ENCODE measurements around the gene GNGT1. TPM values are rescaled to one million over a fixed set of nuclear protein-coding genes. Genes with fewer than 3 reads are reported as not detected.

GNGT1 gene
- total RNA-seq (not detected), polyA plus RNA-seq (ENCODE audit: insufficient read length in 2 of 2) (not detected)
- long read RNA-seq, donor 1 = 0 reads
- long read RNA-seq, donor 2 = 0 reads
- long read RNA-seq, donor 3 = 0 reads
- long read RNA-seq, donor 4 = 0 reads

DNA sequence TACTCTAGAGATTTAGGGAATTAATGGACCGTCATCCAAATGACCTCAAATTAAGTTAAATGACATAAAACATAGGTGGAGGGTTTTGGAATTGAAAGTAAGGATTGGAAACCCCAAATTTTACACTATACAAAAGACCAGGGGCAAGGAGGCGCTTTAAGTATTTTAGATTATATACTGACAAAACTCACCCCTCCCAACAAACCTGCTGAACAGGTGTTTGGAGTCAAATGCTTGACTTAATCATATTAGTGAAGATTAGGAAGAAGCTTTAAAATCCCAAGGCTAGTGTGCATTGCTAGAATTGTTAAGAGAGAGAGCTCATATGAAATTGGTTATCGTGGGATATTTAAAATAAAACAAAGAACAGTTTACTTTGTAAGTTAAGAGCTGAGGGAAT is at the start of gene GNGT1:
TSS of gene GNGT1 (plus strand) at position 301 of the 400 bp plus-strand sequence. CDS start 180 bp downstream, outside the sequence.
- no peaks in the 10 kb centered on the region for H3K9me3 ChIP-seq (ENCODE audit: control insufficient read depth, insufficient read depth, low read length)
- no CpG with 5 or more reads among the region's 3 CpGs for WGBS (ENCODE audit: insufficient coverage)
- no peak within 1 kb of the TSS for H3K27ac ChIP-seq (ENCODE audit: low read depth, low read length)
- no peaks in the 10 kb centered on the region for H3K4me1 ChIP-seq (ENCODE audit: control insufficient read depth, insufficient read depth, low read length)
- H3K27me3 ChIP-seq (ENCODE audit: control insufficient read depth, insufficient read depth, low read length) = no peaks in the 10 kb centered on the region
- no peak for DNase-seq (ENCODE audit: low read depth in 4 of 6, low spot score in 6 of 6)
- no peaks in the 10 kb centered on the region for H3K36me3 ChIP-seq (ENCODE audit: control insufficient read depth, insufficient read depth, low read length)
- no peak within 1 kb of the TSS for H3K4me3 ChIP-seq (ENCODE audit: low read depth, low read length)

GRCh38 chr7:93858857-93859256 is 47.5 kb upstream of the GNGT1 start:
- Histone ChIP-seq H3K4me3 (ENCODE audit: low read depth, low read length) (no peak overlapping the region), H3K27me3 (ENCODE audit: control insufficient read depth, insufficient read depth, low read length) (no peaks in the 10 kb centered on the region), H3K4me1 (ENCODE audit: control insufficient read depth, insufficient read depth, low read length) (no peaks in the 10 kb centered on the region), H3K27ac (ENCODE audit: low read depth, low read length) (no peak overlapping the region), H3K9me3 (ENCODE audit: control insufficient read depth, insufficient read depth, low read length) (no peaks in the 10 kb centered on the region), H3K36me3 (ENCODE audit: control insufficient read depth, insufficient read depth, low read length) (no peaks in the 10 kb centered on the region)
- no peak for DNase-seq (ENCODE audit: low read depth in 4 of 6, low spot score in 6 of 6)
- WGBS (ENCODE audit: insufficient coverage) = no CpG with 5 or more reads among the region's 2 CpGs

DNA sequence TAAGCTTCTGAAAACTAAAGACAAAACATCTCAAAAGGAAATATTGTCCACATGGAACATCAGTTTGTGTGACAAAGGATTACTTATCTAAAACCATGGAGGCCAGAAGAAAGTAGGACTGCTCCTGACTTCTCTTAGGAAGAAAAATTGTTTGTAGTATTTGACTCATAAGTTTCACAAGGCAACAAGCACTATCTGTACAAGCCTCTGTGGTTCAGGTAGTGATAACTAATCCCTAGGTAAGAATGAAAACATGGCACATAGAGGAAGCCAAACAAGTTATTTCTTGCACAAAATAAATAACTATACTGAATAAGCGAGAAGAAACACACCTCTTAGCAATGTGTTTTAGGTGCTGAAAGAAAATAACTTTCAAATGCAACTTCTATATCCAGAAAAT is 46.1 kb upstream of the GNGT1 start:
- Histone ChIP-seq H3K27ac (ENCODE audit: low read depth, low read length) (no peak overlapping the region), H3K9me3 (ENCODE audit: control insufficient read depth, insufficient read depth, low read length) (no peaks in the 10 kb centered on the region), H3K27me3 (ENCODE audit: control insufficient read depth, insufficient read depth, low read length) (no peaks in the 10 kb centered on the region), H3K4me1 (ENCODE audit: control insufficient read depth, insufficient read depth, low read length) (no peaks in the 10 kb centered on the region), H3K4me3 (ENCODE audit: low read depth, low read length) (no peak overlapping the region), H3K36me3 (ENCODE audit: control insufficient read depth, insufficient read depth, low read length) (no peaks in the 10 kb centered on the region)
- no peak for DNase-seq (ENCODE audit: low read depth in 4 of 6, low spot score in 6 of 6)
- no CpG with 5 or more reads among the region's 1 CpG for WGBS (ENCODE audit: insufficient coverage)

- no peak overlapping the region for H3K27ac ChIP-seq (ENCODE audit: low read depth, low read length)
- no peaks in the 10 kb centered on the region for H3K4me1 ChIP-seq (ENCODE audit: control insufficient read depth, insufficient read depth, low read length)
- H3K4me3 ChIP-seq (ENCODE audit: low read depth, low read length) = no peak overlapping the region
- H3K27me3 ChIP-seq (ENCODE audit: control insufficient read depth, insufficient read depth, low read length) = no peaks in the 10 kb centered on the region
- H3K9me3 ChIP-seq (ENCODE audit: control insufficient read depth, insufficient read depth, low read length) = no peaks in the 10 kb centered on the region
- DNase-seq (ENCODE audit: low read depth in 4 of 6, low spot score in 6 of 6) = no peak
- H3K36me3 ChIP-seq (ENCODE audit: control insufficient read depth, insufficient read depth, low read length) = no peaks in the 10 kb centered on the region
- WGBS (ENCODE audit: insufficient coverage) = 82% methylated on average over 3 of the region's 4 CpGs
Measured at GRCh38 chr7:93861325-93861949, 44.9 kb upstream of the GNGT1 start.

DNA sequence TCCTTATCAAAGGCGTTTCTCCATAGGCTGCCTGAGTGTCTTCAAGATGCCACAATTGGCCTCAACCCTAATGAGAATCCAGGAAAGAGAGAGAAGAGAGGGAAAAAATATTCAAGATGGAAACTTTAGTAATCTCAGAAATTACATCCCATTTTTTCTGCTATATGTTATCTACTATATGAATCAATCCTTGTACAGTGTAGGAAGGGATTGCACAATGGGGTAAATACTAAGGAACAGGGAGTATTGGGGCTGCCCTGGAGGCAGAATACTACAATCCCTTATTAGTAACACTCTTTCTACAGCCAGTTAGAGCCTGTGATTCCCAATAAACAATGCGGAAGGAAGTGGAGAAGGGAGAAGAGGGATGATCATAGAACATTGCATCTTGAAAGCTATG is 43.7 kb upstream of the GNGT1 start:
- H3K27me3 ChIP-seq (ENCODE audit: control insufficient read depth, insufficient read depth, low read length) = no peaks in the 10 kb centered on the region
- H3K9me3 ChIP-seq (ENCODE audit: control insufficient read depth, insufficient read depth, low read length) = no peaks in the 10 kb centered on the region
- H3K4me3 ChIP-seq (ENCODE audit: low read depth, low read length) = no peak overlapping the region
- no peak overlapping the region for H3K27ac ChIP-seq (ENCODE audit: low read depth, low read length)
- H3K4me1 ChIP-seq (ENCODE audit: control insufficient read depth, insufficient read depth, low read length) = no peaks in the 10 kb centered on the region
- H3K36me3 ChIP-seq (ENCODE audit: control insufficient read depth, insufficient read depth, low read length) = no peaks in the 10 kb centered on the region
- DNase-seq (ENCODE audit: low read depth in 4 of 6, low spot score in 6 of 6) = no peak
- WGBS (ENCODE audit: insufficient coverage) = no CpG with 5 or more reads among the region's 2 CpGs

- Histone ChIP-seq H3K27me3 (ENCODE audit: control insufficient read depth, insufficient read depth, low read length) (no peaks in the 10 kb centered on the region), H3K4me3 (ENCODE audit: low read depth, low read length) (no peak overlapping the region), H3K4me1 (ENCODE audit: control insufficient read depth, insufficient read depth, low read length) (no peaks in the 10 kb centered on the region), H3K9me3 (ENCODE audit: control insufficient read depth, insufficient read depth, low read length) (no peaks in the 10 kb centered on the region), H3K27ac (ENCODE audit: low read depth, low read length) (no peak overlapping the region), H3K36me3 (ENCODE audit: control insufficient read depth, insufficient read depth, low read length) (no peaks in the 10 kb centered on the region)
- no CpG with 5 or more reads among the region's 3 CpGs for WGBS (ENCODE audit: insufficient coverage)
- no peak for DNase-seq (ENCODE audit: low read depth in 4 of 6, low spot score in 6 of 6)
Measured at GRCh38 chr7:93866886-93867285, 39.5 kb upstream of the GNGT1 start.

DNA sequence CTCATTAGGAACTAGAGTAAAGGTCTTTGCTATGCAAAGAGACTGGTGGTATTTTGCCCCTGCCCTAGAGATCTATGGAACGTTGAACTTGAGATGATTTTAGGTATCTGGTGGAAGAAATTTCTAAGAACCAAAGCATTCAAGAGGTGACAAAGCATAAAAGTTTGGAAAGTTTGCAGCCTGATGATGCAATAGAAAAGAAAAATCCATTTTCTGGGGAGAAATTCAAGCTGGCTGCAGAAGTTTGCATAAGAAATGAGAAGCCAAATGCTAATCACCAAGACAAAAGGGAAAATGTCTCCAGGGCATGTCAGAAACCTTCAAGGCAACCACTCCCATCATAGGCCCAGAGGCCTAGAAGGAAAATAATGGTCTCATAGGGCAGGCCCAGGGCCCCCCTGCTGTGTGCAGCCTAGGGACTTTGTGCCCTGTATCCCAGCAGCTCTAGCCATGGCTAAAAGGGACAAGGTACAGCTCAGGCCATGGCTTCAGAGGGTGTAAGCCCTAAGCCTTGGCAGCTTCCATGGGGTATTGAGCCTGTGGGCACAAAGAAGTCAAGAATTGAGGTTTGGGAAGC is 32.3 kb upstream of the GNGT1 start:
- DNase-seq (ENCODE audit: low read depth in 4 of 6, low spot score in 6 of 6) = no peak
- Histone ChIP-seq H3K27ac (ENCODE audit: low read depth, low read length) (no peak overlapping the region), H3K9me3 (ENCODE audit: control insufficient read depth, insufficient read depth, low read length) (no peaks in the 10 kb centered on the region), H3K27me3 (ENCODE audit: control insufficient read depth, insufficient read depth, low read length) (no peaks in the 10 kb centered on the region), H3K4me3 (ENCODE audit: low read depth, low read length) (no peak overlapping the region), H3K4me1 (ENCODE audit: control insufficient read depth, insufficient read depth, low read length) (no peaks in the 10 kb centered on the region), H3K36me3 (ENCODE audit: control insufficient read depth, insufficient read depth, low read length) (no peaks in the 10 kb centered on the region)
- no CpG with 5 or more reads among the region's 1 CpG for WGBS (ENCODE audit: insufficient coverage)

DNA sequence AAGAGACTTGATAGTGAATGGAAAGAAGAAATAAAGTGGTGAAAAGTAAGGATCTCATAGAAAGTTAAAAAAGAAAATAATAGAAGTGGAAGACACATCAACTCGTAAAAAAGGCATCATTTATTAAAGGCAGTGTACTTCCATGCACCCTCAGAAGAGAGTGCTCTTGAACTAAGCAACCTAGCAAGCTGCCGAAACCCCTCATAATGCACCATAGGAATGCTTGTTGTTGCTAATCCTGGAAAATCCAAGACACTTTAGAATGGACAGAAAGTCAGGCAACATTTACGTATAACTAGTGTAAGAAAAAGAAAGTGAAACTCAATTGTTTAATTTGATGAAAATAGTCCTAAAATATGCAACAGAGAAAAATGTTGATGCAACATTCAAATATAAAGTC is 28.6 kb upstream of the GNGT1 start:
- Histone ChIP-seq H3K4me1 (ENCODE audit: control insufficient read depth, insufficient read depth, low read length) (no peaks in the 10 kb centered on the region), H3K9me3 (ENCODE audit: control insufficient read depth, insufficient read depth, low read length) (no peaks in the 10 kb centered on the region), H3K27me3 (ENCODE audit: control insufficient read depth, insufficient read depth, low read length) (no peaks in the 10 kb centered on the region), H3K27ac (ENCODE audit: low read depth, low read length) (no peak overlapping the region), H3K4me3 (ENCODE audit: low read depth, low read length) (no peak overlapping the region), H3K36me3 (ENCODE audit: control insufficient read depth, insufficient read depth, low read length) (no peaks in the 10 kb centered on the region)
- DNase-seq (ENCODE audit: low read depth in 4 of 6, low spot score in 6 of 6) = no peak
- no CpG with 5 or more reads among the region's 3 CpGs for WGBS (ENCODE audit: insufficient coverage)

DNA sequence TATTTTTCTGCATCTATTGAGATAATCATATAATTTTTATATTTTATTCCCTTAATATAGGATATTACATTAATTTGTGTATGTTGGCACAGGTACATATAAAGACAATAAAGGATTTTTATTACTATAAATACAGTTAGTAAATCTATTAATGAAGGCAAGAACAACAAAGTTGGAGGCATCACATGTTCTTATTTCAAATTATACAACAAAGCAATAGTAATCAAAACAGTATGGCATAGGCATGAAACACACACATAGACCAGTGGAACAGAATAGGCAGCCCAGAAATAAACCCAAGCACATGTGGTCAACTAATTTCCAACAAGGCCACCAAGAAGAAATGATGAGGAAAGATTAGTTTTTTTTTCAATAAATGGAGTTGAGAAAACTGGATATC is 27.0 kb upstream of the GNGT1 start:
- Histone ChIP-seq H3K4me3 (ENCODE audit: low read depth, low read length) (no peak overlapping the region), H3K9me3 (ENCODE audit: control insufficient read depth, insufficient read depth, low read length) (no peaks in the 10 kb centered on the region), H3K36me3 (ENCODE audit: control insufficient read depth, insufficient read depth, low read length) (no peaks in the 10 kb centered on the region), H3K4me1 (ENCODE audit: control insufficient read depth, insufficient read depth, low read length) (no peaks in the 10 kb centered on the region), H3K27me3 (ENCODE audit: control insufficient read depth, insufficient read depth, low read length) (no peaks in the 10 kb centered on the region), H3K27ac (ENCODE audit: low read depth, low read length) (no peak overlapping the region)
- DNase-seq (ENCODE audit: low read depth in 4 of 6, low spot score in 6 of 6) = no peak

DNA sequence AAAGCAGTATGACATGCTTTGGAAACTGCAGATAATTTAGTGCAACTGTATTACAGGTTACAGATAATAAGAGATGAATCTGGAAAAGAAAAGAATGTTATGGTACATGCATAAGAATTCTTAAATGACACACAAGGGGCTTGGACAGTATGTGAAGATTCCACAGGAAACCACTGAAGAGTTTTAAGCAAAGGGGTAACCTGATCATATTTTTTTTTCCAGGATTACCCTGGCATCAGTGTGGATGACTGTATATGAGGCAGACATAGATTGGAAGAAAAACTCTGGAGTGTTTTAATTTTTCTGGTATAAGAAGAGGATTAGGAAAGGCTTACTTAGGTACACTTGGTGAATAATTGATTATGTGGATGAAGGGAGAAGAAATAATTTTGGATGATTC is 23.9 kb upstream of the GNGT1 start:
- Histone ChIP-seq H3K36me3 (ENCODE audit: control insufficient read depth, insufficient read depth, low read length) (no peaks in the 10 kb centered on the region), H3K27me3 (ENCODE audit: control insufficient read depth, insufficient read depth, low read length) (no peaks in the 10 kb centered on the region), H3K4me1 (ENCODE audit: control insufficient read depth, insufficient read depth, low read length) (no peaks in the 10 kb centered on the region), H3K9me3 (ENCODE audit: control insufficient read depth, insufficient read depth, low read length) (no peaks in the 10 kb centered on the region), H3K27ac (ENCODE audit: low read depth, low read length) (no peak overlapping the region), H3K4me3 (ENCODE audit: low read depth, low read length) (no peak overlapping the region)
- no peak for DNase-seq (ENCODE audit: low read depth in 4 of 6, low spot score in 6 of 6)

All from spinal cord (tissue), 10 donors.